RWPE2 (cell line): ENCODE measurements around the gene IFNL2.

ENCODE experiments used
- ATAC-seq: fragments of 200-7000 bp; cut with Tn5 transposase; 3 replicates; pipeline ENCODE4 v1.9.1; 2021; ENCODE audit warnings: low read depth
- DNase-seq: peaks from one replicate; pipeline ENCODE4 v3.0.0-alpha.2; 2020; ENCODE audit warnings: low spot score
- H3K27ac ChIP-seq: fragments of 450-650 bp; 2 replicates; pipeline ENCODE4 v1.5.1; 2017; ENCODE audit warnings: mild to moderate bottlenecking; ENCODE audit not compliant: poor library complexity, severe bottlenecking
- H3K27me3 ChIP-seq: fragments of 250-450 bp; sonication (Bioruptor Pico); 2 replicates; pipeline ENCODE4 v1.5.1; 2021; ENCODE audit warnings: mild to moderate bottlenecking, moderate library complexity; ENCODE audit not compliant: insufficient read depth, poor library complexity, severe bottlenecking
- H3K36me3 ChIP-seq: fragments of 250-450 bp; sonication (Bioruptor Pico); 2 replicates; pipeline ENCODE4 v1.5.1; 2020; ENCODE audit warnings: low read depth, mild to moderate bottlenecking, moderate library complexity
- H3K4me1 ChIP-seq: fragments of 250-450 bp; sonication (Bioruptor Pico); 2 replicates; pipeline ENCODE4 v1.5.1; 2021; ENCODE audit warnings: mild to moderate bottlenecking, moderate library complexity; ENCODE audit not compliant: insufficient read depth, poor library complexity, severe bottlenecking
- H3K4me3 ChIP-seq: fragments of 250-450 bp; sonication (Bioruptor Pico); 2 replicates; pipeline ENCODE4 v1.5.1; 2021; ENCODE audit warnings: mild to moderate bottlenecking, moderate library complexity; ENCODE audit not compliant: severe bottlenecking
- H3K9me3 ChIP-seq: fragments of 250-450 bp; sonication (Bioruptor Pico); 2 replicates; pipeline ENCODE4 v1.5.1; 2021; ENCODE audit warnings: mild to moderate bottlenecking, moderate library complexity; ENCODE audit not compliant: severe bottlenecking
- CTCF ChIP-seq: fragments of 450-650 bp; IDR thresholded peaks from one replicate; pipeline ENCODE4 v1.5.1; 2017; ENCODE audit warnings: mild to moderate bottlenecking, moderate library complexity; ENCODE audit not compliant: poor library complexity, severe bottlenecking

IFNL2 gene

GRCh38 chr19:39319098-39319891 is 51.1 kb downstream of the IFNL2 start:
- Histone ChIP-seq H3K27me3 (no peaks in the 10 kb centered on the region), H3K4me1 (no peaks in the 10 kb centered on the region), H3K4me3 (peak overlapping the region; percentile 74), H3K9me3 (no peaks in the 10 kb centered on the region), H3K27ac (no peak overlapping the region), H3K36me3 (no peaks in the 10 kb centered on the region)
- ATAC-seq (no peak), DNase-seq (no peak)
- no peak for TF ChIP-seq CTCF
